Measurements from ENCODE around the gene ATP8B4. TPM values are rescaled to one million over a fixed set of nuclear protein-coding genes. Genes with fewer than 3 reads are reported as not detected.

ATP8B4 gene
- total and polyA plus RNA-seq, 2 experiments from 2014 or later: 0.89 to 1.5 TPM

DNA sequence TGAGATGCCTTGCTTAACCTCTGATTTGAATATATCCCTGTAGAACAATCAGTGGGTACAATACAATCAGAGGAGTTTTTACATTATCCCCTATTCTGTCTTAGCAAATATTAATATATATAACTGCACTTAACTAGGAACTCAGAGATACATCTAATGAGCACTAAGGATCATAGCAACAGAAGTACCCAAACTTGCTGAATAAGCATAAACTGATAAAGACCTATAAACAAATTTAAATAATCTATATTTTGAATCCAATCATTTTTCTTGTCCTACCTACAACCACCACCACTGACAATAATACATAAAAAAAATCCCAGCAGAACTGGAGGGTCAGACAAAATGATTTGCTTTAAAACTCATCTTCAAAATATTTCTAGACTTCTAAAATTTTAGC is 106.2 kb downstream of the ATP8B4 start:
- no peak overlapping the region for H3K27ac ChIP-seq
- no peak for DNase-seq
- no peaks in the 10 kb centered on the region for H3K9me3 ChIP-seq (ENCODE audit: low read depth)
- H3K4me3 ChIP-seq: no peak overlapping the region
- H3K4me2 ChIP-seq (ENCODE audit: unreplicated experiment): no peak overlapping the region
- TF ChIP-seq EZH2 (IDR thresholded peaks at IDR 0.05; ENCODE audit: insufficient read depth, poor library complexity, severe bottlenecking) (no peak), EZH2phosphoT487 (IDR thresholded peaks at IDR 0.05; ENCODE audit: insufficient read depth, low read depth) (no peak)
- no peaks in the 10 kb centered on the region for H3K4me1 ChIP-seq (ENCODE audit: insufficient read depth)
- in situ Hi-C loops (cut with MboI): loop anchor here (25.0 kb wide), 1 partner anchor 775 kb away; no protein-coding TSS in a partner anchor
- H3K27me3 ChIP-seq (replicated peaks; ENCODE audit: insufficient read depth): no peaks in the 10 kb centered on the region
- H3K36me3 ChIP-seq (ENCODE audit: low read depth): no peaks in the 10 kb centered on the region
- no peaks in the 10 kb centered on the region for H3K79me2 ChIP-seq (ENCODE audit: insufficient read depth)
- H3K9me2 ChIP-seq (ENCODE audit: insufficient read depth): no peaks in the 10 kb centered on the region
- H4K20me1 ChIP-seq (ENCODE audit: insufficient read depth): no peaks in the 10 kb centered on the region
- no peak overlapping the region for H3K9ac ChIP-seq
- H3F3A ChIP-seq (ENCODE audit: insufficient read depth): no peaks in the 10 kb centered on the region
- no peak overlapping the region for H2AFZ ChIP-seq

- WGBS, 2 experiments (ENCODE audit: low coverage in 1 of 2, low lambda C conversion rate in 2 of 2, missing lambda C conversion rate in 2 of 2): 96 to 97% methylated on average over 2 of the region's 2 CpGs
Observed at GRCh38 chr15:50009634-50010033, 109.4 kb downstream of the ATP8B4 start.

GRCh38 chr15:50003786-50004334 is 115.2 kb downstream of the ATP8B4 start:
- 55 to 60% methylated on average over 13 of the region's 13 CpGs for WGBS, 2 experiments (ENCODE audit: low coverage in 1 of 2, low lambda C conversion rate in 2 of 2, missing lambda C conversion rate in 2 of 2)
- peak overlapping the region; percentile 76 for H3K27ac ChIP-seq

More at GRCh38 chr15:50009634-50010033, 109.4 kb downstream of the ATP8B4 start:
- DNase-seq: no peak
- H3K9me3 ChIP-seq (ENCODE audit: low read depth): no peaks in the 10 kb centered on the region
- no peak for TF ChIP-seq EZH2 (IDR thresholded peaks at IDR 0.05; ENCODE audit: insufficient read depth, poor library complexity, severe bottlenecking)
- no peak overlapping the region for H3K4me2 ChIP-seq (ENCODE audit: unreplicated experiment)
- no peaks in the 10 kb centered on the region for H4K20me1 ChIP-seq (ENCODE audit: insufficient read depth)
- no peaks in the 10 kb centered on the region for H3K36me3 ChIP-seq (ENCODE audit: low read depth)
- H3K9me2 ChIP-seq (ENCODE audit: insufficient read depth): no peaks in the 10 kb centered on the region
- in situ Hi-C loops (cut with MboI): loop anchor here (25.0 kb wide), 1 partner anchor 772 kb away; no protein-coding TSS in a partner anchor
- H3K27me3 ChIP-seq (replicated peaks; ENCODE audit: insufficient read depth): no peaks in the 10 kb centered on the region
- H3K27ac ChIP-seq: no peak overlapping the region
- no peaks in the 10 kb centered on the region for H3K79me2 ChIP-seq (ENCODE audit: insufficient read depth)
- no peaks in the 10 kb centered on the region for H3K4me1 ChIP-seq (ENCODE audit: insufficient read depth)
- 0 out of 2 replicates have a peak overlapping the region, but pooled peaks have one; percentile 12 for H2AFZ ChIP-seq
- H3K9ac ChIP-seq: no peak overlapping the region
- no peaks in the 10 kb centered on the region for H3F3A ChIP-seq (ENCODE audit: insufficient read depth)
- no peak overlapping the region for H3K4me3 ChIP-seq

GRCh38 chr15:49991587-49991986 is 127.4 kb downstream of the ATP8B4 start:
- Histone ChIP-seq H3K27me3 (replicated peaks; ENCODE audit: insufficient read depth) (no peaks in the 10 kb centered on the region), H4K20me1 (ENCODE audit: insufficient read depth) (no peaks in the 10 kb centered on the region), H3K4me1 (ENCODE audit: insufficient read depth) (peaks cover 10% of the 10 kb centered on the region), H3F3A (ENCODE audit: insufficient read depth) (0 out of 2 replicates have a peak, but pooled peaks cover 4% of the 10 kb centered on the region), H3K27ac (no peak overlapping the region), H3K9me3 (ENCODE audit: low read depth) (no peaks in the 10 kb centered on the region), H3K79me2 (ENCODE audit: insufficient read depth) (no peaks in the 10 kb centered on the region), H3K36me3 (ENCODE audit: low read depth) (no peaks in the 10 kb centered on the region), H3K4me2 (ENCODE audit: unreplicated experiment) (no peak overlapping the region), H3K4me3 (no peak overlapping the region), H2AFZ (no peak overlapping the region), H3K9ac (no peak overlapping the region), H3K9me2 (ENCODE audit: insufficient read depth) (no peaks in the 10 kb centered on the region; the same call in 1 of the 2 replicates)
- WGBS, 2 experiments (ENCODE audit: low coverage in 1 of 2, low lambda C conversion rate in 2 of 2, missing lambda C conversion rate in 2 of 2): 63 to 73% methylated on average over 2 of the region's 2 CpGs
- DNase-seq: no peak
- in situ Hi-C loops (cut with MboI): no loop called here
- no peak for TF ChIP-seq EZH2phosphoT487 (IDR thresholded peaks at IDR 0.05; ENCODE audit: insufficient read depth, low read depth)
- no peak for TF ChIP-seq EZH2 (IDR thresholded peaks at IDR 0.05; ENCODE audit: insufficient read depth, poor library complexity, severe bottlenecking)

More at GRCh38 chr15:50003786-50004334, 115.2 kb downstream of the ATP8B4 start:
- Histone ChIP-seq H3K4me1 (ENCODE audit: insufficient read depth) (peaks cover 23% of the 10 kb centered on the region), H3K9ac (peak overlapping the region; percentile 74), H3K79me2 (ENCODE audit: insufficient read depth) (no peaks in the 10 kb centered on the region), H3K4me2 (ENCODE audit: unreplicated experiment) (peak overlapping the region; percentile 82), H4K20me1 (ENCODE audit: insufficient read depth) (no peaks in the 10 kb centered on the region), H2AFZ (peak overlapping the region; percentile 87), H3F3A (ENCODE audit: insufficient read depth) (no peaks in the 10 kb centered on the region), H3K36me3 (ENCODE audit: low read depth) (no peaks in the 10 kb centered on the region), H3K27me3 (replicated peaks; ENCODE audit: insufficient read depth) (no peaks in the 10 kb centered on the region), H3K9me3 (ENCODE audit: low read depth) (no peaks in the 10 kb centered on the region), H3K4me3 (peak overlapping the region; percentile 41; the same call in 1 of the 2 replicates), H3K9me2 (ENCODE audit: insufficient read depth) (no peaks in the 10 kb centered on the region)
- TF ChIP-seq EZH2 (IDR thresholded peaks at IDR 0.05; ENCODE audit: insufficient read depth, poor library complexity, severe bottlenecking) (no peak), EZH2phosphoT487 (IDR thresholded peaks at IDR 0.05; ENCODE audit: insufficient read depth, low read depth) (no peak)
- peak; percentile 94 for DNase-seq
- in situ Hi-C loops (cut with MboI): loop anchor here (25.0 kb wide), 1 partner anchor 767 kb away; no protein-coding TSS in a partner anchor

All from GM23248 (cell line).